Endothelial cell (in vitro differentiated cells): ENCODE results near the gene MYH11. TPM values are rescaled to one million over a fixed set of nuclear protein-coding genes. Genes with fewer than 3 reads are reported as not detected.

Experiments
- DNase-seq: peaks from one replicate; pipeline ENCODE4 v3.0.0; 2021; ENCODE audit warnings: low spot score
- H3K27ac Mint-ChIP-seq: one replicate; pipeline ENCODE4 v1.8.0; 2021; ENCODE audit warnings: mixed read lengths, inconsistent platforms; ENCODE audit not compliant: unreplicated experiment
- H3K27me3 Mint-ChIP-seq: one replicate; pipeline ENCODE4 v1.8.0; 2021; ENCODE audit warnings: mild to moderate bottlenecking, moderate library complexity, mixed read lengths, inconsistent platforms; ENCODE audit not compliant: unreplicated experiment
- H3K36me3 Mint-ChIP-seq: one replicate; pipeline ENCODE4 v1.8.0; 2021; ENCODE audit warnings: mild to moderate bottlenecking, low read depth, mixed read lengths, inconsistent platforms; ENCODE audit not compliant: unreplicated experiment
- H3K4me1 Mint-ChIP-seq: one replicate; pipeline ENCODE4 v1.8.0; 2021; ENCODE audit warnings: mild to moderate bottlenecking, mixed read lengths, inconsistent platforms; ENCODE audit not compliant: unreplicated experiment
- H3K4me3 Mint-ChIP-seq: one replicate; pipeline ENCODE4 v1.8.0; 2021; ENCODE audit warnings: mild to moderate bottlenecking, mixed read lengths, inconsistent platforms; ENCODE audit not compliant: unreplicated experiment
- H3K9me3 Mint-ChIP-seq: one replicate; pipeline ENCODE4 v1.8.0; 2021; ENCODE audit warnings: mixed read lengths, inconsistent platforms; ENCODE audit not compliant: unreplicated experiment
- CTCF ChIP-seq: fragments of 200-600 bp; sonication (generic); IDR thresholded peaks from one replicate; pipeline ENCODE4 v1.5.0; 2021; ENCODE audit warnings: antibody characterized with exemption; ENCODE audit not compliant: unreplicated experiment
- total RNA-seq: library from RNA; stranded (reverse); fragmentation: NEBNext Ultra II Directional; extraction: Animal tissue kit (Norgen Biotek cat#: 25700); gene quantifications from one replicate; pipeline ENCODE4 v1.2.1, GENCODE V29; 2021; ENCODE audit not compliant: unreplicated experiment

MYH11 gene
- total RNA-seq, 1 donor from 2014 or later: 0.51 TPM

DNA sequence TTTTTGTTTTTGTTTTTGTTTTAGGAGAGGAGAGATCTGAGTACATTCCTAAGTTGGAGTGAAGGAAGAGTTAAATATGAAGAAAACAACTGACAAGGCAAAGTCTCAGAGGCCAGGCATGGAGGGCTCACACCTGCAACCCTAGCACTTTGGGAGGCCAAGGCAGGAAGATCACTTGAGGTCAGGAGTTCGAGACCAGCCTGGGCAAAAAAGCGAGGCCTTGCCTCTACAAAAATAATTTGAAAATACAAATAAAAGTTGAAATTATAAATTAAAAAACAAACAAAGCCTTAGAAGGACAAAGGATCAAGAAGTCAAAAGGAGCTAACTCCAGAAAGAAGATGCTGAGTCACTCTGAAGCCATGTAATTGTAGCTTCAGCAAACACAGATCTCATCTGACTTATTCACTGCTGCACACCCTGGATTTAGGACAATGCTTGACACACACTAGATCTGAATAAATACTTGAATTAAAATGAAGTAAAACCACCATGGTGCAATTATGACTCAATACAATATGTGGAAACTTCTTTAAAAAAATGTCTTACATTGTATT lies 22.5 kb upstream of the MYH11 start:
- Mint-ChIP-seq H3K4me3 (no peak overlapping the region), H3K4me1 (no peaks in the 10 kb centered on the region), H3K36me3 (no peaks in the 10 kb centered on the region), H3K27me3 (no peaks in the 10 kb centered on the region), H3K9me3 (no peaks in the 10 kb centered on the region), H3K27ac (no peak overlapping the region)
- DNase-seq: no peak
- TF ChIP-seq CTCF: no peak

DNA sequence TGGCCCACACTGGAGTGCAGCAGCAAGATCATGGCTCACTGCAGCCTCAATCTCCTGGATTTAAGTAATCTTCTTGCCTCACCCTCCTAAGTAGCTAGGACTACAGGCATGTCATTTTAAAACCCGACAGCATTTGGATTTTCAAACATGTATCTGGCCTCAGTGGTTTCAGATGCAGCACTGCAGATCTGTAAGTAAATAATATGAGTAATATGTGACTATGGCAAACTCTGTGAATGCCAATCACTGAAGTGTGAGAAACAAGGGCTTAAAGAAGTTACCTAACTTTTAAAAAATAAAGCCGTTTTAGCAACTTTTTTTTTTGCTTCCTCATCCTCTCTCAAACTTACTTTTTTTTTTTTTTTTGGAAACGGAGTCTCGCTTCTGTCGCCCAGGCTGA lies 19.7 kb upstream of the MYH11 start:
- no peak for TF ChIP-seq CTCF

DNA sequence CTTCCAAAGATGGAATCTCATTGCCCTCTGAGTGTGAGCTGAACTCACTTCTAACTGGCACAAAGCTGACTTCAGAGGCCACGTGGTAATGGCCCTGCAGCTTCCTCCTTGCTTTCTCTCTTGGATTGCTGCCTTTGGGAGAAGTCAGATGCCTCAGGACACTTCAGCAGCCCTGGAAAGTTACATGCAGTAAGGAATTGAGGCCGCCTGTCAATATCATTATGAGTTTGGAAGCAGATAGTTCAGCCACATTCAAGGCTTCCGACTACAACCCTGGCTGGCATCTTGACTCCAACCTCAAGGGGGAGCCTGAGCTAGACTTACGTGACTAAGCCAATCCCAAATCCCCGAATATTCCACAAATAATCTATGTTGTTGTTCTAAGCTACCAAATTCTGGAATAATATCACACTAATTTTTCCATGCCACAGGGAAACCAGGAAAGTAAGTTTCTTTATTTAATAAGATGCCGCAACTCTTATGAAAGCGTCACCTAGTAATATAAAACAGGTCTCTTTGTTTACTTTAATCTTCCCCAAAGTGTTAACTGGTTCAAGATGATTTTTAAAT lies 18.0 kb upstream of the MYH11 start:
- H3K4me3 Mint-ChIP-seq: no peak overlapping the region
- peaks cover 5% of the 10 kb centered on the region for H3K36me3 Mint-ChIP-seq
- H3K27ac Mint-ChIP-seq: no peak overlapping the region
- no peaks in the 10 kb centered on the region for H3K4me1 Mint-ChIP-seq
- H3K9me3 Mint-ChIP-seq: no peaks in the 10 kb centered on the region
- H3K27me3 Mint-ChIP-seq: no peaks in the 10 kb centered on the region
- TF ChIP-seq CTCF: peak; percentile 72
- DNase-seq: peak; percentile 55

More for the DNA sequence above, 19.7 kb upstream of the MYH11 start:
- Mint-ChIP-seq H3K36me3 (no peaks in the 10 kb centered on the region), H3K9me3 (no peaks in the 10 kb centered on the region), H3K27me3 (no peaks in the 10 kb centered on the region), H3K4me3 (no peak overlapping the region), H3K4me1 (no peaks in the 10 kb centered on the region), H3K27ac (no peak overlapping the region)
- DNase-seq: no peak

DNA sequence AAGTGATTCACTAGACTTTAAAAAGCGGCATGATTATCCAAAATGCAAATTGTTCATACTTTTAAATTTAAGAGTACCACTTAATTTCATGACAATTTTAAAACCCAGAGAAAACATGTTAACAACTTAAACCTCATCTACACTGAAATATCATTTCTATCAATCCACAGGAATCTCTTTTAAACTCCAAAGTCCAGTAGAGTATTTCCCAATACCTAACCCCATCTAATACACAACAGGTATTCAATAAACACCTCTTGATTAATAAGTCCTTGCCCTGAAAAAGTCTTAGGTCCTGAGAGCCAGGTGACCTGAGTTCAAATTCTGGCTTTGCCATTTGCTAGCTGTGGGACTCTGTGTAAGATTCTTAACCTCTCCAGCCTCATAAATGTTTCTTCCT lies 16.9 kb upstream of the MYH11 start:
- TF ChIP-seq CTCF: no peak
- H3K27ac Mint-ChIP-seq: no peak overlapping the region
- no peaks in the 10 kb centered on the region for H3K9me3 Mint-ChIP-seq
- no peaks in the 10 kb centered on the region for H3K27me3 Mint-ChIP-seq
- H3K4me3 Mint-ChIP-seq: no peak overlapping the region
- no peak for DNase-seq
- H3K4me1 Mint-ChIP-seq: no peaks in the 10 kb centered on the region
- peaks cover 7% of the 10 kb centered on the region for H3K36me3 Mint-ChIP-seq

DNA sequence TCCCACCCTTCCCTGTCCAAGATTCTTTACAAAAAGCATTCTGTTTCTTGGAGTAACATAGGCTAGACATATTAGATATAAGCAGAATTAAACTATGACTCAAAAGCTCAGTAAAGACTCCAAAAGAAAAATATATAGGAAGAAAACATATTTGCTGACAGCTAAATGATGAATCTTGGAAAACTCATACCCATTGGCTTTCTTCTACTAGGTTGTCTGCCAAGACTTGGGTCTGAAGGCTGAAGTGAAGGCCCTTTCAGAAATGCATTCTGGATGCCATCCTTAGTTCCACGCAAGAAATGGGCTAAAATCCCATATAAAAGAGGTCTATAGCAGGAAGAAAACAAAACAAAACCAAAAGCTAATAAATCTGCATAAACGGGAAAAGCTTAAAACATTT lies 16.5 kb upstream of the MYH11 start:
- H3K27me3 Mint-ChIP-seq: no peaks in the 10 kb centered on the region
- H3K9me3 Mint-ChIP-seq: no peaks in the 10 kb centered on the region
- no peak overlapping the region for H3K27ac Mint-ChIP-seq
- no peaks in the 10 kb centered on the region for H3K4me1 Mint-ChIP-seq
- H3K4me3 Mint-ChIP-seq: no peak overlapping the region
- no peak for DNase-seq
- H3K36me3 Mint-ChIP-seq: peaks cover 7% of the 10 kb centered on the region
- no peak for TF ChIP-seq CTCF
